Stimulated activated naive CD4-positive, alpha-beta T cell treated with Interleukin-2 at 50 U/mL for 16 hours (primary cell): Measurements from ENCODE around the gene CDC42EP5.
"Not testable (repeated sequence)": the region's sequence is repeated elsewhere in the genome, so short reads cannot be mapped to it uniquely, and the experiment has no call there.

ENCODE experiments used
- DNase-seq: peaks from one replicate; lab custom pipeline; 2025; lab: John Stamatoyannopoulos, UW

The CDC42EP5 gene, protein sequence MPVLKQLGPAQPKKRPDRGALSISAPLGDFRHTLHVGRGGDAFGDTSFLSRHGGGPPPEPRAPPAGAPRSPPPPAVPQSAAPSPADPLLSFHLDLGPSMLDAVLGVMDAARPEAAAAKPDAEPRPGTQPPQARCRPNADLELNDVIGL

DNA sequence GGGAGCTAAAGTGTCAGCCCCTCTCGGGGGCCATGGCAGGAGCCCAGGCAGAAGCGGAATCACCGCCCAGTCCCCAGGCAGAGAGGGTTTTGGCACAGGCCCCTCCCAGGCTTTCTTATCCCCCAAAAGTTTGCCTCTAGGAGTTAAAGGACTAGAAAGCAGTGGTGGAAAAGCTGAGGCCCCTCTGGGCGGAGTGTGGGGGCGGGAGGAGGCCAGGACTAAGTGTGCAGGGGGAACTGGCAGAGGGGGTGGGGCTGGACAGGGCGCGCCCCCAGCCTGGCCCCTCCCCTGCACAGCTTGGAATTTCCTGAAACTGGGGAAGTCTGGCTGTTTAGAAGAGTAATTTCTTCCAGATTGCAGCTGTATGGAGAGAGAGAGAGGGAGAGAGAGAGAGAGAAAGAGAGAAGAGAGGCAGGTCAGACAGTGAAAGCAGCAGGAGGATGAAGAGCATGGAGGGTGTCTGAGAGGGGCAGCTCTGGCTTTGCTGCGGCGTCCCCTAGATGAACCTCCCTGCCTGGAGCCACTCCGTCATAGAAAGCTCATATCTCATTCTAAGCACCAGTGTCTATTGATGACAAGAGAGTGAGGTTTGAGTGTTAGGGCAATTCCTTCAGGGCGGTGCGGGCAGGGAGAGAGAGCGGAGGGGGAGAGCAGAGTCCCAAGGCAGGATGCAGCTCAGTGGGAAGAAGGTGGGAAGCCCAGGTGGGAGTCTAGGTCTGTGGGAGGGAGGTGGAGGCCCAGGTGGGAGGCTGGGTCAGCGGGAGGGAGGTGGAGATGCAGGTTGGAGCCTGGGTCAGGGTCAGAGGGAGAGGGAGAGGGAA lies at the start of gene CDC42EP5:
TSS of gene CDC42EP5 (minus strand) at position 226 of the 821 bp plus-strand sequence. CDS start 7,749 bp downstream, outside the sequence.
- no peak for DNase-seq

DNA sequence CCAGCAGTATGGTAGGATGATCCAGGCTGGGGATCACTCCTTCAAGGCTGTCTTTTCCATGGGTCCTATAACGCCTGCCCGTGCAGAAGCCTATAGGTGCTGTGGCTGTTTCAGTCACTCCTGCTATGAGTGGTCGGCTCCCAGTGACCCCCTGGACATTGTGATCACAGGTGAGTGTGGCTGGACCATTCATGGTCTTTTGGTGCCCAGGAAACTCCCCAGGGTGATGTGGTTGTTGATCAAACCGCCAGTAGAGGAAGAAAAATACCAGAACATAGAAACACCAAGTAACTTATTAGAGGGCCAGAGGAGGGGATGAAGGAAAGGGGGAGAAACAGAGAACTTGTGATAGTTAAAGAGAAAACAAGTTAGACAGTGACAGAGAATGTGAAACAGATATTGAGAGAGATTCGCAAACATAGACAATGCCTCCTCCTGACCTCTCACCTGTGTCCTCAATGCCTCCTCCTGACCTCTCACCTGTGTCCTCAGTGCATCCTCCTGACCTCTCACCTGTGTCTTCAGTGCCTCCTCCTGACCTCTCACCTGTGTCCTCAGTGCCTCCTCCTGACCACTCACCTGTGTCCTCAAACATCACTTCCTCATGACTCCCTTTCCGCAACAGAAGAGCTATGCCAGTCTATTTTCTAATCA lies 48.9 kb upstream of the CDC42EP5 start:
- no peak for DNase-seq

DNA sequence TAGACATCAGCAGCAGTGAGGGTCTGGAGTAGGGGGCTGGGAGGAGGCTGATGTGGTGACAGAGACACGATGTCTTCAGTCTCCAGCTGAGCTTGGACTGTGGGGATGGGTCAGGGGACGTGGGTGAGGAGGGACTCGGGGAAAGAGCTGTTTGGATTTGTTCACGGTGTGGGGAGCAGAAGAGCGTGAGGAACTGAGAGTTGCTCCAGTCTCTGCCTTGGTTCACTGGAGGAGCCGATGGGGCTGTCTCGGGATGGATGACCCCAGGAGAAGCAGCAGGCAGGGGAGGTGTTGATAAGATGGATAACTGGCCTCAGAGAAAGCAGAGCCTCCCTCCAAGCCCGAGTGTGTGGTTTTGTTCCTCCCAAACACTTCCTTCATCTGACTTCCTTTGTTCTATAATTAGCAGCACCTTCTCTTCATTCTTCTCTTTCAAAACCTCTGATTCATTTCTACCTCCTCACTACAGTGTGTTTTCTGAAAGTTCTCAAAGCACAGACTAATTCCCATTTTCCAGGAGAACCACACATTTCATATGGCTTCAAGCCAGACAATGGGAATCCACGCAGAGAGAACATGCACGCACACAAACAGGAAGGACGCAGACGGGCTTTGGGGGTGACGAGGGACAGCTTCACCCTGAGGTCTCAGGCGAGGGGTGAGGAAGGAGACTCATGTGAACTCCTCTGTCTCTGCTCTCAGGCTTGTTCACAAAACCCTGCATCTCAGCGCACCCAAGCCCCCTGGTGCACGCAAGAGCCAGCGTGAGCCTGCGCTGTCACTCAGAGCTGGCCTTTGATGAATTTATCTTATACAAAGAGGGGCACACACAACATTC lies 48.1 kb upstream of the CDC42EP5 start:
- no peak for DNase-seq

DNA sequence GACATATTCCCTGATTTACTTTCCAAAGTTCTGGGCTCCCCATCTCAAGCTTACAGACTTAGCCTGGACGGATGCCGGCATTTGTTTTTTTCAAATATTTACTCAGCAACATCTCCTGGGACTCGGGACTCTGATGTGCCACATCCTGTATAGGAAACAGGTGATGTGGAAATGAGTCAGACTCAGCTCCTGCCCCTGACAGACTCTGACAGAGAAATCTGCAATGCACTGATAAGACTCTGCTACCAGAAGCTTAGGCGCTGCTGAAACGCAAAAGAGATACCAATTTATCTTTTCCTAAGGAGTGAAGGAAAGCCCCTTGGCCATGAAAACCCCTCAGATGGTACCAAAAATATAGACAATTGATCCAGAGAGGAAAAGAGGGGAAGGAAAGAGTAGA lies 45.7 kb upstream of the CDC42EP5 start:
- DNase-seq: no peak

DNA sequence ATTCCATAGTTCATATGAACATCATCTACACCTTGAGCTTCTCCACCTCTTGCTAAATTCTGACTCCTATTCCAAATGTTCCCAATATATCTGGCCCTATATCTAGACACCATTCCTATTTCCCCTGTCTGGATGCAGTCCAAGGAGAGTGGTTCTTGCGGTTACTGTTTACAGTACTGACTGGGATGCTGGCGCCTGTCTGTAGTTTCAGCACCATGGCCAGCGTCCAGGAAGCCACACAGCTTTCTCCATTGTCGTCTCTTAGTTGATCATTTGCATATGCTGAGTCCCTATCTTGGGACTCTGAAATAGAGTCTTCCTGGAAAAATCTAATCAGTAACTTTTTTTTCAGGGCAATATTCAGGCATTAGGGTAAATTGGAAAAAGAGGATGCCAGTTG lies 44.4 kb upstream of the CDC42EP5 start:
- peak; percentile 37 for DNase-seq

DNA sequence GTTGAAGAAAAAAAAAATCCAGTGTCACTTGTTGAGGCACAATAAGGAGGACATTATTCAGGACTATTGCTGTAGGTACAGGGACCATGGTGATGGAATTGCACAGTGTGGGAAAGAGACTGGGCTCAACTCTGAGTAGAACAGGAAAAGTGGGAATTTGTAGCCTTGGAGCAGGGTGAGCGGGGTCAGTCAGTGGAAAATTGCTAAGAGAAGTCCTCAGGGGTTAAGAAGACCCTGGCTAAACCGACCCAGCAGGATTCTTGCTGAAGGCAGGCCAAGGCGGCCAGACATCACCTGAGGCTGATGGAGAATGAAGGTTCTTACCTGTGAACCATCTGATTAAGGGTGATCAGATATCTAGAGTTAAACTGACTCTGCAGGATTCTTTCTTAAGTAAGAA lies 42.1 kb upstream of the CDC42EP5 start:
- DNase-seq: no peak

DNA sequence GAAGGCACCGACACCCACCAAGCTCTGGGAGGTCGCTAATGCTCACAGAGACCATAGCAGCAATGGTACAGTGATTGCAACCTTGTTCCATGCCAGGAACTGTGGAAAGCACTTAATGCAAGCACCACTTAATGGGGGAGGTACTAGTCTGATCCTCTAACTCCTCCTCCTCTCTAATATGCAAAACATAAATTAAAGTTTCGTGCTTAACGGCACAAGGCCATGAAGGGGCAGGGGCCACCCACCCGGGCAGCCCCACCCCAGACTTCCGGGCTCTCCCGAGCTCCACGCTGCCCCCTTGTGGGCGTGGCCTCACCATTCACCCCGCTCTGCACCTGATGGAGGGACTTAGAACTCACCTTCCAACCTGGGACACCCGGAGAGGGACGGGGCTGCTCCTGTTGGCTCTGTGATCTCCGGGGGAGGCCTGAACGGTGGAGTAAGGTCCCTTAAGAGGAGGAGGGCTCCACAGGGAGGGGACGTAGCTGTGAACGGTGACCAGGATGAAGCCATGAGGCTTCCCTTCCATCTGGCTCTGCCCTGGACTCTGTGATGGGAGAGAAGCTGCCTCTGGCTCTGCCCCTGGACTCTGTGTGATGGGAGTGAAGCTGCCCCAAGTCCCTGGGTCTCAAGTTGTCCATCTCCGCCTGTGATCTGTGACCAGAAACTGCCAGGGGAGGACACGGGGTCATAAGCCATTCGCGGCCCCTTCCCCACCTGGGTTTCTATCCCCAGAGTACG lies 36.3 kb upstream of the CDC42EP5 start:
- DNase-seq: not testable (repeated sequence)

DNA sequence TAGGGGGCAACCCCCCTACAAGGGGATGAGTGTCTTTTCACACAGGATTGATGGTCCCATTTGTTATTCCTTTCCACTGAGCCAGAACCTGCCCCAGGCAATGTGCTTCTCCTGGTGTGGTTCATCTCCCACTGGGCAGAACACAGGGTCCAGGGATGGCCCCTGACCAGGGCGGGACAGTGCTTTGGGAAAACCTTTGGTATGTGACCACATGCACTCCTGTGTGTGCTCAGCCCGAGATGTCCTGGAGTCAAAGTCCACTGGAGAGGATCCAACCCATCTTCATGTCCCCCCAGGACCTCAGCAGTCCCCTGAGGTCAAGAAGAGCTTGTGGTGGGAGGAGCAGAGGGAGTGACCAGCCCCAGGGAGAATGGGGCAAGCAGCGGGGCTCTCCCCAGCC lies 35.4 kb upstream of the CDC42EP5 start:
- not testable (repeated sequence) for DNase-seq

DNA sequence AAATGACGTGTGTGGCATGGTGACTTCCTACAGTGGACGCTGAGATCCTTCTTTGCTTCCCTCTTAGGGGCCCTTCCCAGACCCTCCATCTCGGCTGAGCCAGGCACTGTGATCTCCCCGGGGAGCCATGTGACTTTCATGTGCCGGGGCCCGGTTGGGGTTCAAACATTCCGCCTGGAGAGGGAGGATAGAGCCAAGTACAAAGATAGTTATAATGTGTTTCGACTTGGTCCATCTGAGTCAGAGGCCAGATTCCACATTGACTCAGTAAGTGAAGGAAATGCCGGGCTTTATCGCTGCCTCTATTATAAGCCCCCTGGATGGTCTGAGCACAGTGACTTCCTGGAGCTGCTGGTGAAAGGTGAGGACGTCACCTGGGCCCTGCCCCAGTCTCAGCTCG lies 34.7 kb upstream of the CDC42EP5 start:
- no peak for DNase-seq

DNA sequence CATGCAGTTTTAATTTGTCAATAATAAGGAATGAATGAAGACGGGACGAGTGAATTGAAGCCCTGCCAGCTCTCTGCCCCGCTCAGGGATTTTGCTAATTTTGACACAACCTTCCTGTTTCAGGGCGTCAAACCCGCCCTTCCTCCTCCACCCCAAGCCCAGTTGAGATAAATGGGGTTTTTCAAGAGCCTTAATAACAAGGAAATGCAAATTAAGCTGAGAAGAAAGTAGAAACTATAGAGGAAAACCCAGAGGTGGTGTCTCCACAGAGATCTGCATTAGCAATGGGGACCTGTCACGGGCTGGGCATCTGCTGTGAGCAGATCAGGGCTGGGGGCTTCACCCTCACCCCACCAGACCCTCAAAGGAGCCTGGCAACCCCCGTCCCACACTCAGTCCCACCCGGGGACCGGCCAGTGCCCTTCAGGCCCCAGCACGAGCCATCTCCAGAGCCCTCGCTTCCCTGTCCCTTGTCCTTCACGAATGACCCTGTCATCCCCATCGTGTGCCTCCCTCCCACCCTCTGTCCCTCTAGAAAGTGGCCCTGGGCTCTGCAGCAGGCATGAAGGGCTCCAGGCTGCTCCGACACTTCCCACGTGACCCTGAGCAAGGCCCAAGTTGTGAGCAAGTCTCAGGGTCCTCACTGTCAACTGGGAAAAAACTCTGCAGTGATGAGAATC lies 34.1 kb upstream of the CDC42EP5 start:
- not testable (repeated sequence) for DNase-seq

DNA sequence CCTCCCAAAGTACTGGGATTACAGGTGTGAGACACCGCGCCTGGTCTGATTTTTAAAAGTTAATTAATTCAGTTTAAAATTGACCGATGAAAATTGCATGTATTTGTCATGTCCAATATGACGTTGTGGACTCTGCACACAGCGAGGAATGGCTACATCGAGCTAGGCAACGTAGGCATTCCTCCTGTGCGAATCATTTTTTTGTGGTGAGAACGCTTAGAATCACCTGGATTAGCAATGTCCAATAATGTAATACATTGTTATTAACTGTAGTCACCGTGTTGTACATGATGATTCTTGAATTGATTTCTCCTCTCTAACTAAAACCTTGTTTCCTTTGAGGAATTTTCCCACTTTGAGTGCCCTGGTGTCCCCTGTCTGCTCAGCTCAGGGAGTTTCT lies 33.0 kb upstream of the CDC42EP5 start:
- no peak for DNase-seq

DNA sequence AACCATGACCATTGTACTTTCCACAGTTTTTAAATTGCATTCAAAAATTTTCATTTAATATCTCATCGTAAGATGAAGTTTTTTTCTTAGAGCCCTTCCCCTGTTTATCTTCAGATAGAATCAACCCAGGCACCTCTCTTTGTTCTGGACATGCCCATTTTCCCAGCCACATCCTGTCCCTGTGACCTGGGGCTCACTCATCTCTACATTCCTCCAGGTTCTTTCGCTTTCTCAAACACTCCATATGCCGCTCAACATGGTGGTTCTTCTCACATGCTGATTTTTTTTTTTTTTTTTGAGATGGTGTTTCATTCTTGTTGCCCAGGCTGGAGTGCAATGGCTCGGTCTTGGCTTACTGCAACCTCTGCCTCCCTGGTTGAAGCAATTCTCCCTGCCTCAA lies 32.4 kb upstream of the CDC42EP5 start:
- not testable (repeated sequence) for DNase-seq

DNA sequence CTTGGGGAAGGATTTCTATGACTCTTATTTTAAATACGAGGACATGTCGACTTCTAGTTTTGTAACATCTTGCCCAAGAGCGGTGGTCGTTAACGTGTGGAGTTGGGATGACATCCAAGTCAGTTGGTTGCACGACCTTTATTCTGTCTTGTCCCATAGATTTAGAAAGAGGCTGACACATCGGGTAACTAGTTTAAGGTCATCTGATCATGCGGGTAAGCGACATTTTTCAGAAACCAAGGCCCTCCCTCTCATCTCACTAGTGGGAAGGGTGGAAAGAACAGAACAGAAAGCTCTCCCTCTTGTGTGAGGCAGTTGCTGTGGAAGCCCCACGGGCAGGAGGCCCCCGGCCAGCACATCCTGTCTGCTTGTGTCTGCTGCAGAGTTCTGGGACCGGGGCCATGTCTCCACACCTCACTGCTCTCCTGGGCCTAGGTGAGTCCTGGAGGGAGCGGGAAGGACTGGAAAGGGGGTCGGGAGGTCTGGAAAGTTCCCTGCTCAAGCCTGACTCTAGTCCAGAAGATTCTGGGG lies 29.5 kb upstream of the CDC42EP5 start, which contains the start of gene LAIR2:
TSS of gene LAIR2 (plus strand) at position 314 of the 531 bp plus-strand sequence. CDS start at position 402, 88 bp downstream.
- DNase-seq: no peak

DNA sequence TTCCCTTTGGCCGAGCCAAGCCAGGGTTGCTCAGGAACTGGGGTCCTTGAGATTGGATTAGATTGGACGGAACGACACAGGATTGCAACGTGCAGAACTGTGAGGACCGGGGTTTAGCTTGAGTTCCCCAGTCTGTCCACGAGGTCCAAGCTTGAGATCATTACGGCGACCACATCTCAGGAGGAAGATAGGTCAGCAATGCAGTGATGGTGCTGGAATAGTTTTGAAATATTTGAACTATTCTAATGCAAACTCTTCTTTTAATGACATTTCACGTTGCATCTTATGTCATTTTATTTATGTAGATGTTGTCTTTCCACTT lies 25.3 kb upstream of the CDC42EP5 start:
- DNase-seq: not testable (repeated sequence)

DNA sequence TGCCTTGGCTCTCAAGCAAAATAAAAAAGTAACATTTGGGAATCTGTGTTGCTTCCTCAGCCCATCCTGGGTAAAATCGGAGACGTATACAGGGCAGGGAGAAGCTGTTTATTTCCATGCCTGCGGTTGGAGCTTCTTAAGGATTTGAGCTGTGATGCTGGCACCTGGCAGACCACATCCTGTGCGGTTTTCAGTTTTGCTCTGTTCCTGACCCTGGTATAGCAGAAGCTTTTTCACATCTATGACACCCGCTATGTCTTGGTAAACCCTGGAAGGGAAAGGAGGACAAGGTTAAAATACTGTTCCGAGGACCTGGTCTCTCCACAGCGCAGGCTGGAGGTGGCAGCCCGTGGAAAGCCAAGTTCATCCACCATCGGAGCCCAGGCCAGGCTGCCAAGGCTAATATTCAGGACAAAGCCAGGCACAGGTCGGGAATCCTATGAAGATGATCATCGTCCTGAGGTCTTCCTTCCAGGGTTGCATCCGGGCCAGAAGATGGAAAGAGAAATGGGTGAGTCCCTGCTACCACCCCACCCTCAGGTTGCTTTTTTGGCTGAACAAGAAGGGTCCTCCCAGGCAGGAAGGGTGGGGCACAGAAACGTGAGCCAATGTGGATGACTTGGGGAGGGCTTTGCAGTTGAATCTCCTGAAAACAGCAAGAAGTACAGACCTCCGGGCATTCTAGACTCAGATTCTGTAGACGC lies 24.8 kb upstream of the CDC42EP5 start:
- DNase-seq: not testable (repeated sequence)

DNA sequence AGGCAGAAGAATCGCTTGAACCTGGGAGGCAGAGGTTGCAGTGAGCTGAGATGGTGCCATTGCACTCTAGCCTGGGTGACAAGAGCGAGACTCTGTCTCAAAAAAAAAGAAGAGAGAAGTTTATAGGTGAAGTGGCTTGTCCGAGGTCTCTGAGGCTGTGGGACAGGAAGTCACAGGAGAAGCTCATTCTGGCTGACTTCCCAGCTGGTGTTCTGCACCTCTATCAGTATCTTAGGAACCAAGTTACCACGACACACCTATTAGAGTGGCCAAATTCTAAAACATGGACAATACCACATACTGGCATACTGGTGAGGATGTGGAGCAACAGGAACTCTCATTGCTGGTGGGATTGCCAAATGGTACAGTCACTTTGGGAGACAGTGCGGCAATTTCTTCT lies 22.2 kb upstream of the CDC42EP5 start:
- DNase-seq: not testable (repeated sequence)

DNA sequence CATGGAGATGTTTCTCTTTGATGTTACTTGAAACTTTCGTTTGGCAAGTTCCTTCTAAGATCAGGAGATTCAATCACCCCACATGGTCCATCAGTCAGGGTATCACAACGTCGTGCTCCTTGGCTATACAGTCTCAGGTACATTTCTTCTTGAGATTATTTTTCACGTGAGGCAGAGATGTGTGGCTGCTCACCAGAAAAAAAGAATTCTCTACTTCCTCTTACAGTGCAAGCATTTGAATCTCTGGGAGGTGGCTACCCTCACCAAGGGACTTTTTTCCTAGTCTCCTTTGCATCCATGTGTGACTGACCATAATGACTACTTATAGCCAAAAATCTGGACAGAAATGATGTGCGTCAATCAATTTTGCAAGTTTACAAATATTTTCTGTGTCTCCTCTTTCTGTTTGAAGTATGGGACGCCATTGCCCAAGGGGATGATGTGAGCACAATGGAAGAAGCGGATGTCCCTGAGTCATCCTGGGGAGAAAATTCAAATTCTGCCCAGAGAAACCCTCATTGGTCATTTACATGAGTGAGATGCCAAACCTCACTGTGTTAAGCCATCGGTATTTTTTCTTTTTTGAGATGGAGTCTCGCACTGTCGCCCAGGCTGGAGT lies 21.0 kb upstream of the CDC42EP5 start:
- DNase-seq: no peak

DNA sequence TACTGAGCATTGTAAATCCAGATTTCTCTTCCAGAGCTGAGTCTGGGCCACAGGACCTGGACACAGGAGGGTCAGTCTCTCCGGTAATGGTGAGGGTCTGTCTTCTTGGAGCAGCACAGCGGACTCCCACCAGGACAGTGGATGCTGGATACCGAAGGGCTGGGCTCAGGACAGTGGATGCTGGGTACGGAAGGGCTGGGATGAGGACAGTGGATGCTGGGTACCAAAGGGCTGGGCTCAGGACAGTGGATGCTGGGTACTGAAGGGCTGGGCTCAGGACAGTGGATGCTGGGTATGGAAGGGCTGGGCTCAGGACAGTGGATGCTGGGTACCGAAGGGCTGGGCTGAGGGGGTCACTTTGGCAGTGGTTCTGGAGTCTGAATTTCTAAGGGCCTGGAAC lies 20.0 kb upstream of the CDC42EP5 start:
- DNase-seq: not testable (repeated sequence)

DNA sequence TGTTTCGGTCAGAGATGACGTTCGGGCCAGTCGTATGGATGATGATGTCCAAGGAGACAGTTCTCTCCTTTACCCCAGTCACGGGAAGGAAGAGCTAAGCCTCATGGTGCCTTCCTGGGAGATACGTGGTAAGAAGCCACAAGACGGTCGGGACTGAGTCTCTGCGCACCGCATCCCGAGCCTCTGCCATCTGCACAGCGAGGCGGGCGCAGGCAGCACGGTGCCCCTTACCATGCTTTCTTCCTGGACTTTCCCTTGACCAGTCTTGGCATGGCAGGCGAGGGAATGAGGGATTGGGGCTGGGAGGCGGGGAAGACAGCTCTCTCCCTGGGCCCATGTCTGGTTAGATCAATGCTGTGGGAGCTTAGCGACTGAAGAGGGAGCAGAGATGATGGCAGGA lies 19.5 kb upstream of the CDC42EP5 start:
- DNase-seq: no peak

DNA sequence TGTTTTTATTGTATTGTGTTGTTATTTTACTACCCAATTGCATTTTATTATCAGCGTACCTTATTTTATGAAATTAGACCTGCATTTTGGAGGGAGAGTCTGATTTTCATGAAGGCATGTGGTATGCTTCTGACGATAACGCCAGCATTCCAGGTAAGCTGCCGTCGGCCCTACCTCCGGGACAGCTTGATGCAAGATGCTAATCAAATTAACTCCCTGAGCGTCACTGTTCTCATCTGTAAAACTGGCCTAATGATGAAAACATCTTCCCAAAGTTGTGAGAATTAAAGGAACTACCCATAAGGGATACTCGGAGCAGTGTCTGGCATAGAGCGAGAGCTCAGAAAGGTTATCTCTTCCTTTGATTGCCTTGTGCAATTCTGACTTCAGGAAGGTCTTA lies 16.7 kb upstream of the CDC42EP5 start:
- no peak for DNase-seq
